GM12878 (cell line): Measurements from ENCODE around the gene DNAH8. TPM values are rescaled to one million over a fixed set of nuclear protein-coding genes. Genes with fewer than 3 reads are reported as not detected.

Experiments used
- ATAC-seq: fragments of 200-7000 bp; cut with Tn5 transposase; 3 replicates; pipeline ENCODE4 v1.9.1; 2020; ENCODE audit warnings: mild to moderate bottlenecking, moderate library complexity
- BruUV-seq: library from RNA; stranded (reverse); fragments of 400-500 nt; replicated peaks from 2 replicates; lab custom pipeline; 2021; lab: Mats Ljungman, UMichigan
- CTCF ChIA-PET: fragments of 300-600 bp; sonication (Branson Sonifier 250); formaldehyde crosslinking; extraction: SDS; loops from one replicate; lab custom pipeline; 2021; ENCODE audit warnings: inconsistent platforms; lab: Yijun Ruan, JAX
- POLR2A ChIA-PET: fragments of 350-600 bp; formaldehyde crosslinking; extraction: SDS; loops from one replicate; lab custom pipeline; 2021; ENCODE audit warnings: inconsistent platforms; lab: Charles Lee
- RAD21 ChIA-PET: fragments of 300-600 bp; sonication (Branson Sonifier 250); formaldehyde crosslinking; loops from one replicate; lab custom pipeline; 2023; ENCODE audit warnings: antibody characterized with exemption; ENCODE audit not compliant: unreplicated experiment; lab: Charles Lee
- SMC1A ChIA-PET: fragments of 300-600 bp; sonication (Branson Sonifier 250); formaldehyde crosslinking; loops from one replicate; lab custom pipeline; 2023; ENCODE audit not compliant: unreplicated experiment, uncharacterized antibody; lab: Charles Lee
- DNase-seq: peaks from one replicate; pipeline ENCODE4 v3.0.0-alpha.2; 2011; ENCODE audit warnings: low read depth, low spot score
- FAIRE-seq: peaks from 3 replicates; lab custom pipeline; 2011; peaks lifted over from hg19 to GRCh38; lab: Jason Lieb, UNC
- H2AFZ ChIP-seq: 2 replicates; pipeline ENCODE4 v1.6.0; 2011; ENCODE audit warnings: low read depth, low read length, control low read depth; ENCODE audit not compliant: control insufficient read depth
- H3K27ac ChIP-seq: 2 replicates; pipeline ENCODE4 v1.5.1; 2011; ENCODE audit warnings: control low read depth; ENCODE audit not compliant: control insufficient read depth, insufficient read depth
- H3K27me3 ChIP-seq, 2 experiments: replicated peaks in 1 of 2; 2 replicates each; pipeline versions ENCODE4 v1.6.0 to v1.6.1; 2011; ENCODE audit warnings: low read length in 1 of 2; ENCODE audit not compliant: control insufficient read depth in 2 of 2, insufficient read depth in 2 of 2
- H3K36me3 ChIP-seq, 2 experiments: 2 replicates each; pipeline ENCODE4 v1.5.1; 2011; ENCODE audit warnings: low read length in 1 of 2; ENCODE audit not compliant: control insufficient read depth in 2 of 2, insufficient read depth in 2 of 2
- H3K4me1 ChIP-seq: 2 replicates; pipeline ENCODE4 v1.6.1; 2011; ENCODE audit warnings: mild to moderate bottlenecking, low read length, moderate library complexity, mixed read lengths; ENCODE audit not compliant: control insufficient read depth, insufficient read depth
- H3K4me2 ChIP-seq: 2 replicates; pipeline ENCODE4 v1.6.0; 2011; ENCODE audit warnings: control low read depth; ENCODE audit not compliant: control insufficient read depth, insufficient read depth
- H3K4me3 ChIP-seq: fragments of 200-600 bp; sonication (generic); 2 replicates; pipeline ENCODE4 v1.5.1; 2016
- H3K79me2 ChIP-seq: 2 replicates; pipeline ENCODE4 v1.6.0; 2011; ENCODE audit warnings: low read length; ENCODE audit not compliant: control insufficient read depth, insufficient read depth
- H3K9ac ChIP-seq: 2 replicates; pipeline ENCODE4 v1.8.0; 2011; ENCODE audit warnings: low read length, control low read depth, mixed read lengths; ENCODE audit not compliant: control insufficient read depth, insufficient read depth
- H3K9me3 ChIP-seq: replicated peaks from 3 replicates; pipeline ENCODE4 v1.5.1; 2011; ENCODE audit warnings: mild to moderate bottlenecking, low read length; ENCODE audit not compliant: control insufficient read depth, insufficient read depth
- H4K20me1 ChIP-seq: 2 replicates; pipeline ENCODE4 v1.6.0; 2011; ENCODE audit not compliant: control insufficient read depth, insufficient read depth
- CHD4 ChIP-seq: fragments of 200-600 bp; sonication (generic); IDR thresholded peaks from 2 replicates; pipeline ENCODE4 v1.6.1; 2016; ENCODE audit warnings: mild to moderate bottlenecking
- EED ChIP-seq: sonication (generic); IDR thresholded peaks from 2 replicates; pipeline ENCODE4 v1.6.1; 2016; ENCODE audit warnings: antibody characterized with exemption, low read depth
- ETV6 ChIP-seq, 2 experiments: fragments of 450-650 bp in 1 of 2; IDR thresholded peaks in 1 of 2; conservative IDR thresholded peaks in 1 of 2; 2 replicates each; pipeline ENCODE4 v1.6.1; 2014; ENCODE audit warnings: antibody characterized with exemption in 1 of 2, borderline replicate concordance in 1 of 2, low read depth in 1 of 2, mild to moderate bottlenecking in 1 of 2, moderate library complexity in 1 of 2
- IKZF2 ChIP-seq, 2 experiments: fragments of 450-650 bp; IDR thresholded peaks; 2 replicates each; pipeline ENCODE4 v1.6.1; 2017; ENCODE audit warnings: mild to moderate bottlenecking in 2 of 2, moderate library complexity in 2 of 2
- NFIC ChIP-seq: IDR thresholded peaks from 2 replicates; pipeline ENCODE4 v1.6.1; 2012; ENCODE audit warnings: low read depth, mild to moderate bottlenecking, inconsistent platforms, low read length, moderate library complexity
- RAD51 ChIP-seq: fragments of 450-650 bp; IDR thresholded peaks from 2 replicates; pipeline ENCODE4 v1.6.1; 2016; ENCODE audit warnings: moderate library complexity, mild to moderate bottlenecking, inconsistent platforms
- SIX5 ChIP-seq: IDR thresholded peaks from 2 replicates; pipeline ENCODE4 v1.6.1; 2011; ENCODE audit warnings: mild to moderate bottlenecking, low read depth, low read length, moderate library complexity; ENCODE audit not compliant: severe bottlenecking
- ZNF207 ChIP-seq: fragments of 450-650 bp; IDR thresholded peaks from 2 replicates; pipeline ENCODE4 v1.6.1; 2014; ENCODE audit warnings: antibody characterized with exemption, mild to moderate bottlenecking, borderline replicate concordance
- WGBS: methylation state at CpG from one replicate; pipeline ENCODE4 v1.1.6; 2016; ENCODE audit warnings: low lambda C conversion rate; ENCODE audit not compliant: insufficient replicate concordance, insufficient coverage; ENCODE audit errors: missing lambda C conversion rate; 5-methylcytosine and 5-hydroxymethylcytosine counted together
- in situ Hi-C: fragments of 300-500 bp; cut with MboI; formaldehyde crosslinking; loops from 9 replicates; pipeline ENCODE4 v1.14.3; 2018; ENCODE audit warnings: mixed read lengths
- intact Hi-C: fragments of 100-400 bp; cut with micrococcal nuclease; formaldehyde crosslinking; loops from one replicate; pipeline ENCODE4 v1.14.2; 2022; ENCODE audit not compliant: unreplicated experiment
- polyA plus RNA-seq, 11 experiments: library from polyadenylated mRNA; depleted of rRNA in 4 of 11; unstranded in 6 of 11; stranded (reverse) in 5 of 11; fragments of >200 nt; fragmentation: Nextera tagmentation in 4 of 11; fragmentation: Illumina TruSeq in 1 of 11; extraction: Ambion mirVana in 4 of 11; extraction: Trizol in 1 of 11; gene quantifications; 1 replicate in 1 of 11; 2 replicates in 10 of 11; pipeline versions ENCODE4 v1.2.1 to v1.2.3, GENCODE V29; 2011 to 2016; ENCODE audit warnings: inconsistent platforms in 2 of 11, missing spikeins in 2 of 11, low read depth in 1 of 11
- total RNA-seq, 4 experiments: library from RNA; depleted of rRNA in 3 of 4; stranded (reverse); fragments of >200 nt in 3 of 4; fragmentation: Illumina TruSeq in 1 of 4; extraction: Trizol in 1 of 4; gene quantifications; 2 replicates each; pipeline versions ENCODE4 v1.2.1 to v1.2.3, GENCODE V29; 2013 to 2021
- TF ChIP-seq, protein P1 (sequence below): fragments of 450-650 bp; IDR thresholded peaks from 2 replicates; pipeline ENCODE4 v1.6.1; 2017; ENCODE audit warnings: borderline replicate concordance
- TF ChIP-seq, protein P2 (sequence below): fragments of 450-650 bp; formaldehyde crosslinking; IDR thresholded peaks from 2 replicates; pipeline ENCODE4 v1.5.0; 2022; ENCODE audit warnings: mild to moderate bottlenecking, missing genetic modification characterization

Gene DNAH8
- total and polyA plus RNA-seq, 10 of the 15 experiments (the other 5 are each of a cell fraction or from before 2014, with no cell fraction given), result 0.02 to 0.34 (median 0.10) TPM; not detected in 3

DNA sequence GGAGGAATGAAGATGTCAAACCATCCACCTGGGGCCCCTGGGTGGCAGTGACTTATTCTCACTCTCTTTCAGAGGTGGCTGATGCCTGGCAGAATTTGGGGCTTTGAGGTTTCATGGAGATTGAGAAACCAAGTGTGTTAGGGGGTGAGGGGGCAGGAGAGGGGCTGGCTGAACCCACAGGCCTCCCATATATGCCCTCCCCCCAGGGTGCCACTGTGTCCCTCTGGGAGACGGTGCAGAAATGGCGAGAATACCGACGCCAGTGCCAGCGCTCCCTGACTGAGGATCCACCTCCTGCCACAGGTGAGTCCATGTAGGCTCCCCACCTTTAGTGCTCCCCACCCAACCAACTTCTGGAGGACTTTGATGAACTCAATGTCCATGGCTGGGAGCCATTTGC lies 341.1 kb downstream of the DNAH8 start (continued):
- TF ChIP-seq ETV6 (conservative IDR thresholded peaks at IDR 0.05 in 1 of 2, IDR thresholded peaks at IDR 0.05 in 1 of 2; ENCODE audit: borderline replicate concordance in 1 of 2, low read depth in 1 of 2), result no peak
- TF ChIP-seq NFIC, result no peak

DNA sequence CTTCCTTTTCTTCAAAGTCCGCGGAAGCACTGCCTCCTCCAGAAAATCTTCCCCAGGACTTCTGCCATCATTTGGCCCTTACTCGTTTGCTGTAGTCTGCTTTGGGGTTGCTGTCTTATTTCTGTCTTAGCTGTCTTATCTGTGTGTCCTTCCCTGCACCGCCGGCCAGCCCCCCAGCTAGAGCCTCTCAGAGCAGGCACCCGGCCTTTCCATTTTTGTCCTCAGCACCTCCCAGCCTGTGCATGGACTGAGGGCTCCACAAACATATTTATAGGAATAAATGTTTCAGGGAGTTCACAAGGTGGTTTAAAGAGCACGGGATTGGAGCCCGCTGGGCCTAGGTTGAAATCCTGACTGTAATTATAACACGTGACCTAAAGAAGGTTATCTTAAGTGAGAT lies 341.6 kb downstream of the DNAH8 start:
- H3K4me2 ChIP-seq, result no peak overlapping the region
- no peaks in the 10 kb centered on the region for H4K20me1 ChIP-seq
- 51% methylated on average over 9 of the region's 9 CpGs for WGBS
- no peak overlapping the region for H3K9ac ChIP-seq
- H3K9me3 ChIP-seq, result no peaks in the 10 kb centered on the region
- ChIA-PET RAD21 (no interaction called here), POLR2A (no interaction called here), SMC1A (no interaction called here), CTCF (no interaction called here)
- H3K27ac ChIP-seq, result no peak overlapping the region
- no TSS peak for BruUV-seq
- peaks cover 0 to 3% of the 10 kb centered on the region in 2 experiments; a peak in 3 of 4 replicates for H3K27me3 ChIP-seq
- no peaks in the 10 kb centered on the region for H3K4me1 ChIP-seq
- no peak for FAIRE-seq
- DNase-seq, result no peak
- intact Hi-C loops, result no loop called here
- H3K36me3 ChIP-seq, result no peaks in the 10 kb centered on the region
- no peak overlapping the region for H2AFZ ChIP-seq
- no peak overlapping the region for H3K4me3 ChIP-seq
- no peak for TF ChIP-seq ZNF207
- no peak for TF ChIP-seq RAD51
- no peak for TF ChIP-seq EED
- no peak for TF ChIP-seq CHD4
- no peak for TF ChIP-seq IKZF2 (IDR thresholded peaks at IDR 0.05)
- no peak for TF ChIP-seq SIX5
- TF ChIP-seq, protein P1, sequence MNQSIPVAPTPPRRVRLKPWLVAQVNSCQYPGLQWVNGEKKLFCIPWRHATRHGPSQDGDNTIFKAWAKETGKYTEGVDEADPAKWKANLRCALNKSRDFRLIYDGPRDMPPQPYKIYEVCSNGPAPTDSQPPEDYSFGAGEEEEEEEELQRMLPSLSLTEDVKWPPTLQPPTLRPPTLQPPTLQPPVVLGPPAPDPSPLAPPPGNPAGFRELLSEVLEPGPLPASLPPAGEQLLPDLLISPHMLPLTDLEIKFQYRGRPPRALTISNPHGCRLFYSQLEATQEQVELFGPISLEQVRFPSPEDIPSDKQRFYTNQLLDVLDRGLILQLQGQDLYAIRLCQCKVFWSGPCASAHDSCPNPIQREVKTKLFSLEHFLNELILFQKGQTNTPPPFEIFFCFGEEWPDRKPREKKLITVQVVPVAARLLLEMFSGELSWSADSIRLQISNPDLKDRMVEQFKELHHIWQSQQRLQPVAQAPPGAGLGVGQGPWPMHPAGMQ, result no peak
- TF ChIP-seq, protein P2, sequence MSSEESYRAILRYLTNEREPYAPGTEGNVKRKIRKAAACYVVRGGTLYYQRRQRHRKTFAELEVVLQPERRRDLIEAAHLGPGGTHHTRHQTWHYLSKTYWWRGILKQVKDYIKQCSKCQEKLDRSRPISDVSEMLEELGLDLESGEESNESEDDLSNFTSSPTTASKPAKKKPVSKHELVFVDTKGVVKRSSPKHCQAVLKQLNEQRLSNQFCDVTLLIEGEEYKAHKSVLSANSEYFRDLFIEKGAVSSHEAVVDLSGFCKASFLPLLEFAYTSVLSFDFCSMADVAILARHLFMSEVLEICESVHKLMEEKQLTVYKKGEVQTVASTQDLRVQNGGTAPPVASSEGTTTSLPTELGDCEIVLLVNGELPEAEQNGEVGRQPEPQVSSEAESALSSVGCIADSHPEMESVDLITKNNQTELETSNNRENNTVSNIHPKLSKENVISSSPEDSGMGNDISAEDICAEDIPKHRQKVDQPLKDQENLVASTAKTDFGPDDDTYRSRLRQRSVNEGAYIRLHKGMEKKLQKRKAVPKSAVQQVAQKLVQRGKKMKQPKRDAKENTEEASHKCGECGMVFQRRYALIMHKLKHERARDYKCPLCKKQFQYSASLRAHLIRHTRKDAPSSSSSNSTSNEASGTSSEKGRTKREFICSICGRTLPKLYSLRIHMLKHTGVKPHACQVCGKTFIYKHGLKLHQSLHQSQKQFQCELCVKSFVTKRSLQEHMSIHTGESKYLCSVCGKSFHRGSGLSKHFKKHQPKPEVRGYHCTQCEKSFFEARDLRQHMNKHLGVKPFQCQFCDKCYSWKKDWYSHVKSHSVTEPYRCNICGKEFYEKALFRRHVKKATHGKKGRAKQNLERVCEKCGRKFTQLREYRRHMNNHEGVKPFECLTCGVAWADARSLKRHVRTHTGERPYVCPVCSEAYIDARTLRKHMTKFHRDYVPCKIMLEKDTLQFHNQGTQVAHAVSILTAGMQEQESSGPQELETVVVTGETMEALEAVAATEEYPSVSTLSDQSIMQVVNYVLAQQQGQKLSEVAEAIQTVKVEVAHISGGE (CRISPR knock-in tag), result no peak
- in situ Hi-C loops, result no loop called here
- H3K79me2 ChIP-seq, result no peaks in the 10 kb centered on the region
- ATAC-seq, result no peak
